GM19455 (cell line): ENCODE measurements around the gene TEX2.

Source experiments
- ATAC-seq: cut with Tn5 transposase; IDR thresholded peaks from one replicate; pipeline ENCODE4 v1.9.1; 2021; ENCODE audit not compliant: unreplicated experiment

The TEX2 gene, protein sequence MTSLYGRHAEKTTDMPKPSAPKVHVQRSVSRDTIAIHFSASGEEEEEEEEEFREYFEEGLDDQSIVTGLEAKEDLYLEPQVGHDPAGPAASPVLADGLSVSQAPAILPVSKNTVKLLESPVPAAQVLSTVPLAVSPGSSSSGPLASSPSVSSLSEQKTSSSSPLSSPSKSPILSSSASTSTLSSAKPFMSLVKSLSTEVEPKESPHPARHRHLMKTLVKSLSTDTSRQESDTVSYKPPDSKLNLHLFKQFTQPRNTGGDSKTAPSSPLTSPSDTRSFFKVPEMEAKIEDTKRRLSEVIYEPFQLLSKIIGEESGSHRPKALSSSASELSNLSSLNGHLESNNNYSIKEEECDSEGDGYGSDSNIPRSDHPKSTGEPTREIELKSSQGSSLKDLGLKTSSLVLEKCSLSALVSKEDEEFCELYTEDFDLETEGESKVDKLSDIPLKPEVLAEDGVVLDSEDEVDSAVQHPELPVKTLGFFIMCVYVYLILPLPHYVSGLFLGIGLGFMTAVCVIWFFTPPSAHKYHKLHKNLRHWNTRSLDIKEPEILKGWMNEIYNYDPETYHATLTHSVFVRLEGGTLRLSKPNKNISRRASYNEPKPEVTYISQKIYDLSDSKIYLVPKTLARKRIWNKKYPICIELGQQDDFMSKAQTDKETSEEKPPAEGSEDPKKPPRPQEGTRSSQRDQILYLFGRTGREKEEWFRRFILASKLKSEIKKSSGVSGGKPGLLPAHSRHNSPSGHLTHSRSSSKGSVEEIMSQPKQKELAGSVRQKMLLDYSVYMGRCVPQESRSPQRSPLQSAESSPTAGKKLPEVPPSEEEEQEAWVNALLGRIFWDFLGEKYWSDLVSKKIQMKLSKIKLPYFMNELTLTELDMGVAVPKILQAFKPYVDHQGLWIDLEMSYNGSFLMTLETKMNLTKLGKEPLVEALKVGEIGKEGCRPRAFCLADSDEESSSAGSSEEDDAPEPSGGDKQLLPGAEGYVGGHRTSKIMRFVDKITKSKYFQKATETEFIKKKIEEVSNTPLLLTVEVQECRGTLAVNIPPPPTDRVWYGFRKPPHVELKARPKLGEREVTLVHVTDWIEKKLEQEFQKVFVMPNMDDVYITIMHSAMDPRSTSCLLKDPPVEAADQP

DNA sequence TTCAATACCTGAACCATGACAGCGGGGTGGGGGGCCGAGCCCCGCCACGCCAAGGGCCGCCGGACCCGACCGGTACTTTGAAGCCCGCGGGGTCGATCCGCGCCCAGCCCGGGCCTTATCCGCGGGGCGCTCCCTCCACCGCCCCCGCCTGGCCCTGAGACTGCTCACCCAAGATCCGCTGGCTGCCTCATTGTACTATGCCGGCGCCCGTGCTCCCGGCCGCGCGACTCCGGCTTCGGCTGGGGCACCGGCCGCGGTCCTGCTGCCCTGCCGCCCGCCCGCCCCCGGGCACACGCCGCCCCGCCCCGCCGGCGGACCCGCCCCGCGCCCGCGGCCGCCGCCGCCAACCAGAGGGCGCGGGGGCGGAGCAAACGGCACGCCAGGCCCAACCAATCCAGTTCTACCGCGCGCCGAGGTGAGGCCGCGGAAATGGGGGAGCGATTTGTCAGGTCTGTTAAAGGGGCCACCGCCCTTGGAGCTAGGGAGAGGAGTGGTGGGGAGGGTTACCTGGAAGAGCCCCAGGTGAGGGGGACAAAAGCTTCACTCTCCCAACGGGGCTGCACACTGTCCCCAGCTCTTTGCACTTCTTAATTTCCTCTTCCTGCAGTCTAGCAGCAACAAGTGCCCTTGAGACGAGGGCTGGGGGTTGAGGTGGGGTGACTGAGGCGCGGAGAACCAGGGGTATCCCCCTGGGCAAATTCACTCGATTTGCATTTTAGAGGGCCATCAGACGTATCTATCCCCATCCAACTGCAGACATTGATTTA, at the start of gene TEX2:
TEX2 (minus strand) TSS at position 261 of the 767 bp plus-strand sequence. CDS start 49,043 bp downstream, outside the sequence.
- peak; percentile 85 for ATAC-seq

DNA sequence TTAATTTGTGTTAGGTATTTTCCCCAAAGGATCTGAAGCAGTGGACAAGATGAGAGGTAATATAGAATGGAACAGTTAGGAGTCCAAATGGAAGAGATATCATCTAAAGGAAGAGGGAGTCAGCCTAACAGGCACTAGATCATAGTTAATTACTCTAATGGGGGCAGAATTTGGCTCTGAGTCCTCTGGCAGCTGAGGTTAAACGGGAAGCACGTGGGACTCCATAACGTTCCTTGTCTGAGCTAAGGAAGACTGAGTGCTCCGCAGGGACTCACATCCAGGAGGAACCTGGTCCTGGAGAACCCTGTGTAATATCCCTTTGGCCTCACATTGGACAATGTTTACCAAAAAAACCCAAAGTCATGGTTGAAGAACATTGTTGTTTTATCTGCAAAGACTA, 46.6 kb upstream of the TEX2 start:
- ATAC-seq: no peak

DNA sequence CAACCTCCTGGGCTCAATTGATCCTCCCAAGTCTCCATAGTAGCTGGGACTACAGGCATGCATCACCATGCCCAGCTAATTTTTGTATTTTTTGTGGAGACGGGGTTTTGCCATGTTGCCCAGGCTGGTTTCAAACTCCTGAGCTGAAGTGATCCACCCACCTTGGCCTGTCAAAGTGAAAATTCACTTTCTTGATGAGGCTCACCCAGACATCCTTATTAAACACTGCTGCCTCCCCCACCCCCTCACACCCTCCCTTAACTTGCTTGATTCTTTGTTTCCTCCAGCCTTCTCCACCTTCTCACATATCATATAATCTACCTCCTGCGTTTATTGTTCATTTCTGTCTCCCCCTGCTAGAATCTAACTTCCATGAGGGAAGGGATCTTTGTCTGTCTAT, 46.0 kb upstream of the TEX2 start:
- ATAC-seq: no peak

DNA sequence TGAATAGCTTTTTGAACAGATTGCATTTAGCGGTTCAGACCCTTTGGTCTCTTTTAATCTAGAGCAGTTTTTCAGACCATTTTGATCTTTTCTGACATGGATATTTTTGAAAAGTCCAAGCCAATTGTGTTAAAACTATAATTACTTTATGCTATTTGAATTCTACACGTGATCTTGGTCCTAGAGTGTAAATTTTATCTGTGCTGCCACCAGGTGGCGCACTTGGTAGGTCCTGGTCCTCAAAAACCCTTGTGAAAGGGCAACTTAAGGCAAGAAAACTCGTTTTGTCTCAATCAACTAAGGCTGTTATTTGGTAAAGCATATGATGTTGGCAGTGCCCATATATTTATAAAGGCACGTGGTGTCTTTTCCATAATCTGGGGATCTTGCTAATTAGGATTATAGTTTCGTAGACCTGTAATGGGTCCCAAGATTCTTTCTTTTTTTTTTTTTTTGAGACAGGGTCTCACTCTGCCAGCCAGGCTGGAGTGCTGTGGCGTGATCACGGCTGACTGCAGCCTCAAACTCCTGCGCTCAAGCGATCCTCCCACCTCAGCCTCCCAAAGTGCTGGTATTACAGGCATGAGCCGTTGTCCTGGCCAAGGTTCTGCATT, 43.9 kb upstream of the TEX2 start:
- no peak for ATAC-seq

DNA sequence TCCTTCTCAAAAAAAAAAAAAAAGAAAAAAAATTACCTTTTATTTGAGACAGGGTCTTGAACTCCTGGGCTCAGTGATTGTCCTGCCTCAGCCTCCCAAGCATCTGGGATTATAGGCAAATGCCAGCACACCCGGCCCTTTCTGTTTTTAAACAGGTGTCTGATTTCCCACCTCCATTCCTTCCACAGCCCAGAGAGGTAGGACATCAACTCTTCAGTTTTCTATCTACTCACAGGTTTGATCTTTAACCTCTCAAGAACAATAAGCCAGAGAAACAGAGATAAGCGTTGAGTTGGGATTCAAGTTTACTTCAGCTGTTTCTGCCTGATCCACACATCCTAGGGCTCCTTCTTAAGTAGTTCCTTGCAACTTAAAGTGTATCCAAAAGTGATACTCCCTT, 41.5 kb upstream of the TEX2 start:
- no peak for ATAC-seq

DNA sequence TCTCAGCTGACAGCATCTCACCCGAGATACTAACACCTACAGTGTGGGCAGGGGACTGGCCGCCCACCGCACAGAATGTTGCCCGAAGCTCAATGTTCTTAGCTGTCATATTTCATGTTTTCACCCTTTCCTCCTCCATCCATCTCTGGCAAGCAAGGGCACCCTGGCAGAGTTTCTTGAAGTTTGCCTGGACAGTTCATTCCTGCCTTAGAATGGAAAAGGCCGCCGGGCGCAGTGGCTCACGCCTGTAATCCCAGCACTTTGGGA, 37.6 kb upstream of the TEX2 start:
- no peak for ATAC-seq

DNA sequence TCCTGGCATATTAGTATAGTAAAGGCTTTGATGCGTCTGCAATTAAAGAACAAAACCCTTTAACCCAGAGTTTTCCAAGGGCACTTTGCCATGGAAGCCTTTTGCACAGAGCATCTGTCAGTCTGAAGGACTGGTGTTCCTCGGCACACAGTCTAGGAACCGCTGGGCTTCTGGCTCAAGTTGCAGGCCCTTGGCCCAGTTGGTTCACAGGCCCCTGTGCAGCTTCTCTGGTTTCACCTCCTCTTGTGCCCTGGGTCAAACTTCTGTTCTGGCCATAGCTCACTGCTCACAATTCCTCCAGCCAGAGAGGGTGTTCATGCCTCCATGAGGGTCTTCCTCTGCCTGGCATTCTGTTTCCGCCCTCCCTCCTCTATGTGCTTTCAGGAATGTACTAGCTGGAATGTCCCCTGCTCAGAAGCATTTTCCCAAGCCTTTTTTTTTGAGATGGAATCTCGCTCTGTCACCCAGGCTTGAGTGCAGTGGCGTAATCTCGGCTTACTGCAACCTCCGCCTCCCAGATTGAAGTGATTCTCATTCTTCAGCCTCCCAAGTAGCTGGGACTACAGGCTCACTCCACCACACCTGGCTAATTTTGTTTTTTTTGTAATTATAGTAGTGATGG, 34.5 kb upstream of the TEX2 start:
- no peak for ATAC-seq

DNA sequence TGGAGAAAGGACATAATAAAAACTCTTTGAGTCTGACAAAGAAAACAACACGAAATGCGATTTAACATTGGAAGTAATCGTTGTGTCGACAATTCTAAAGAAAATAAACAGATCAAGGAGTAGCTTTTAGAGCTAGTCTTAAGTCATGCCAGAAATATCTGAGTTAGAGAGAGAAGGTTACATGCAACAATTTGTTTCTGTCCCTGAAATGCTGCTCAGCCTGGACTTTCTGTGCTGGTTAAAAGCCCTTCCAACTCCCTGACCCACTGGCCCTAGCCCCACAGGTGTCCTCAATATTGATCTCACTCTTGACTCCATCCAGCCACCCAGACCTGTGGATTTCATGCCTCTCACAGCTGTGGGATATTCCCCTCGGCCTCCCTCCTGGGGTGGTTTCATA, 33.2 kb upstream of the TEX2 start:
- no peak for ATAC-seq

DNA sequence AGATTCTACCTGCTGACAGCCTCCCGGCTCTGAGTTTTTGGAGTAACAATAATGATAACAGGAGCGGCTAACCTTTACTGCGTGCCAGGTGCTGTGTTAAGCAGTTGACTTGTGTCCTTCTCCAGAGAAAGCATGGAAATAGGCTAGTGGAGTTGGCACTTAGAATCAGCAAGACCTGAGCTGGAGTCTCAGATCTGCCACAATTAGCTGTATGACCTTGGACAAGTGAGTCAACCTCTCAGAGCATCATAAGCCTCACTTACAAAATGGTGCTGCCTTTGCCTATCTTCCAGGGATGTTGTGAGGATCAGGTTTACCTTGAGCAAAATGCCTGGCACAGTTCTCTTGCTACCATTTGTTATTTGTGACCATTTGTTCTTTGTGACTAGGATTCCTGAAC, 32.1 kb upstream of the TEX2 start:
- ATAC-seq: no peak

DNA sequence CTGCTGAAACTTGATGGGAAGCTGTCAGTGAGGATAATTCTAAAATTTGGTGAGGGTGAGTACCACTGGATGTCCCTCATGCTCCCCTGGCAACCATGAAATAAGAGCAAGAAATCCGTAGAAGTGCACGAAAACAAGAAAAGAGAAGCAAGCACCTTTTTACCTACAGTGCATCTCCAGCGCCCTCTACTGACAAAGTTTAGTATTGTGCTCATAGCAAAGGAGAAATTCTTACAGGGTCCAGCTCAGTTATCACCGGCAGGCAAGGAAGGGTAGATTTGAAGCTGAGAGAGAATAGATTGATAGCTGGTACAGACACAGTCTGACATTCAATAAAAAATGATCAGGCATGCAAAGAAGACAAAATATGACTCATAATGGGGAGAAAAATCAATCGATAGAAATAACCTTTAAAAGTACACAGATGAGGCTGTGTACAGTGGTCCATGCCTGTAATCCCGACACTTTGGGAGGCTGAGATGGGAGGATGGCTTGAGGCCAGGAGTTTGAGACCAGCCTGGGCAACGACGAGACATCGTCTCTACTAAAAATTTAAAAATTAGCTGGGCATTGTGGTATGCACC, 28.3 kb upstream of the TEX2 start:
- no peak for ATAC-seq

DNA sequence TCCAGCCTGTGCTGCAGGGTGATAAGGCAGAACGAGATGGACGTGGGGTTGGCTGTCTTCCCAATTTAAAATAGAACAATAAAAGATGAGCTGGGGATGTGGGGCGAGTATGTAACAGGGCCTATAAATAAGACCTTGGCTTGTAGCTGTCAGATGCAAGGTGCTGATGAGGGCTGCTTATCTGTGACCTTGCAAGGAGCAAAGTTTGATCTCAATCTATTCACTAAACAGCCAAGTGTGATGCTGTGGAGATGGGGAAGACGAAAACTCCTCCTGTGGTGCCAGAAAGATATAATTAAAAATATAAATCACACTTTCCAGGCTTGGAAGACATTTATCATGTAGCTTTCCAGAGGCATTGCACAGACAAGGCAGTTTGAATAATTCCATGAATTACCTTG, 26.7 kb upstream of the TEX2 start:
- no peak for ATAC-seq

DNA sequence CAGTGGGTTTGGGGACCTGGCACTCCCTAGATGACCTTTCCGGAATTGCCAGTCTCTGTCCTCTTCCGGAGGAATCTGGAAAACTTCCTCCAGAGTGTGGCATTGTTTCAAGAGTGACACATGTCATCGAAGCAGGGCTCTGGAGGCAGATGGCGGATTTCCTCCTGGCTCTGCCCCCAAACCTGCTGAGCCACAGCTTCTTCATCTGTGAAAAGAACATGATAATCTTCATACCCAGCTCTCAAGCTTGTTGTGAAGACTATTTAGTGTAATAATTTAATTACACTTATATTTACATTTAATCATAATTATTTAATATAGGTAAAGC, 19.7 kb upstream of the TEX2 start:
- no peak for ATAC-seq

DNA sequence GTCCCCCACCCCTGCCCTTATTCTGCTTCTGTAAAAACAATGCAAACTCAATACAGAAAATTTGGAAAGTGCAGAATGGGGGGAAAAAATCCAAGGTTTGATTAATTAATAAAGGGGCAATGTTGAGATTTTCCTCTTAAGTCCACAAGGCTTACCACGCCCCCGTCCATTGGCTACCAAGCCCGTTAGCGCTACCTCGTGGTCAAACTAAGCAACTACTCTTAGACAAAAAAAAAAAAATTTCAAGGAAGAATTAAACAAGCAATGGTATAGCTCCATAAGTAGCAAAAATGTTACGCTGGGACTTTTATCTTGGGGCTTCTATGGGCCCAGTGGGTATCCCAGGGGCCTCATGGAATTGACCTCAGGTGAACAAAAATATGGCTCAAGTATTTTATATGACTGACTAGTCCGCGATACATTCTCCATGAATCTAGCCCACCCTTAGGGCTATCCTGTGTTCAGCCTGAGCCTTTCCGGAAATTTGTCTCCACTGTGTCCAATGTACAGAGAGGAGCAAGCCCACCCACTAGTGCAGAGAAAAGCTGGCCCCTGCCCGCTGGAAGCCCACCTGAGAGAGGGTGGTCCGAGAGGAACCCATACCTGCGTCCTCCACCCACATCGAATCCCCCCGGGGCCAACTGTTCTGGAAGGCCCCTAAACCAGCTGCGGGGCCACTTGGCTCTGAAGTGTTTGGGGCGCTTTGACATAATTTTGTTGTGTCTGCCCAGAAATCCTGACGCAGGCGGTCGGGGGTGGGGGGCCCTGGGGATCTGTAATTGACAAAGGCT, 19.1 kb upstream of the TEX2 start:
- ATAC-seq: no peak

DNA sequence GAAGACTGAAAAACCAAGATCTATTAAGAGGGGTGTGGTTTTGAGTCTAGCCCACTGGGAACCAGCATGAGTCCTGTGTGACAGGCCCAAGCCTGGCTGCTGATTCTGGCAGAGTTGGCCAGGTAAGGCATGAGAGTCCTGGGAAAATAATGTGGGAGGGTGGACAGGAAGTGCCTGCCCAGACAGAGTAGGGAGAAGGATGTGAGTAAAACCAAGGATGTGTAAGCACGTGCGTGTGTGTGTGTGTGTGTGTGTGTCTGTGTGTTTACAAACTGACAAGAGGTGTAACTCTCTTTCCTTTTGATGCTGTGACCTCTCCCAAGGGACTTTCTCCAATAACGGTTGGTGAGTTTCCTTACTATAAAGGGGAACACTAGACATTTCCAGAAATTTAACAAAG, 15.6 kb upstream of the TEX2 start:
- no peak for ATAC-seq

DNA sequence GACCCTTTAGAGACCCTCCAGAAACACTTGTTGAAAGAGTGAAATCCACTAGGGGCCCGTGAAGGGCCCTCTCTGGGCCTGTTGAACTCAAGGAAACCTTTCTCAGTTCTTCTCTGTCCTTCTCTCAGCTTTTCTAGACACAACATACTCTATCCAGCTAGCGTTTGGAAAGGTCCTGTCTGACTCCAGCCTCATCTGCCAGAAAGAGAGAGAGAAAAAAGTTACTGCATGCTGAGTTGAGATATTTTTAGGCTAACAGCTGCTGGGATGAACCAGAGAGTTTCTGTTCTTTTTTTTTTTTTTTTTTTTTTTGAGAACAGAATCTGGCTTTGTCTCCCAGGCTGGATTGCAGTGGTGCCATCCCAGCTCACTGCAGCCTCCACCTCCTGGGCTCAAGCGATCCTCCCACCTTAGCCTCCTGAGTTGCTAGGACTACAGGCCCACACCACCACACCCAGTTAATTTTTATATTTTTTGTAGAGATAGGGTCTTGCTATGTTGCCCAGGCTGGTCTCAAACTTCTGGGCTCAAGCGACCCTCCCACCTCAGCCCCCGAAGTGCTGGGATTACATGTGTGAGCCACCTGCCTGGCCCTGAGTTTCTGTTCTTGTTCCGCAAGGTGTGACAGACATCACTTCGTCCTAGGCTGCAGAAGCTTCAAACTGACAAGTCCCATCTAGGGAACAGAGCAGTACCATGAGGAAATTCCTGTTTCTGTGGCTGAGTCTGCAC, 14.9 kb upstream of the TEX2 start:
- ATAC-seq: no peak

DNA sequence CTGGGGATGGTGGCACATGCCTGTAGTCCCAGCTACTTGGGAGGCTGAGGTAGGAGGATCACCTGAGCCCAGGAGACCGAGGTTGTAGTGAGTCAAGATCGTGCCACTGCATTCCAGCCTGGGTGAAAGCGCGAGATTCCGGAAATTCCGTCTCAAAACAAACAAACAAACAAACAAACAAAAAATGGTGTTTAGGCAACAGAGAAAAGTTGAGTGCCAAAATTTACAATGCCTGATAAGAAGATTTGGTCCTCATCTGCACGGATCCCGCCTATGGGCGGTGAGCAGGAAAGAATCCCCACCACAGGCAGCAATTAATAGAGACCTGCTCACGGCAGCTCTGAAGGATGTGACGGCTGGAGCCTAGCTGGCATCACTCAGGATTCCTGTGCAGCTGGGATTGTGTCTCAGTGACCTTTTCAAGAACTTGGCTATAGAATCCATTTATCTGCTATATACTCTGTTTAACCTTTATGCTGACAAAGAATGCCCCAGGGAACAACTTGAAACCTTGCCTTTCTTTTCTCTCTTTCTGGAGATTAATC, 14.0 kb upstream of the TEX2 start:
- ATAC-seq: no peak

DNA sequence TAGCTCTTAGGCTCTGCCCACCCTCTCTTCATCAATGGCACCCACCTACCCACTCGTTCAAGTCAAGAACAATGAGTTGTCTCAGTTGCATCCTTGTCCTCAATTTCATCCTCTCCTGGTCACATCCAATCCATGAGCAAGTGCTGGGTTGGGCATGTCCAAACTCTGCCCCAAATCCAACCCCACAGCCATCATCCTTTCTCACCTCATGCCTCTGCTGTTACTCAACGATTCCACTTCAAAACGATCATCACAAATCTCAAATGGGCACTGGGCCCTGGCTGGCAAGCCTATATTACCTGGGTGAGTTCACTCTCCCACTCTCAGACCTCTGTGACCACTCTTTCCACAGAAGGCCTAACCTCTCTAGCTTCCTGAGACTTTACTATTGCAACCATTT, 12.0 kb upstream of the TEX2 start:
- ATAC-seq: no peak

DNA sequence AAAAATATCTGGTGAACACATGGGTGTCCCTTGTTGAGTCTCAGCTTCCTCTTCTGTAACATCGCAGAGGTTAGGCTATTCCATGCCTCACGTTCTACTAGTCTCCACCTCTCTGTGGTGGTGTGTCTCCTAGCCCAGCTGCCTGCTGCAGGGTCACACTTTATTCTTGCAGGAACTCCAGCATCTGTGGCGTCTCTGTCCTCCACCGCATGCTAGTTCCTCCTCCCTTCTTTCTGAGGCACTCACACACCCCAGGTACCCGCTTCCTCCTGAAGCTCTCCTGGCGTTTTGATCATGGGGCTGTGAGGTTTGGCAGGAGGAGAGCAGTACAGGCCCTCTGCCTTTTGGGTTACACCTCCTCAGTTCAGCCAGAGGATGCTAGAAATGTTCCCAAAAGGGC, 9.9 kb upstream of the TEX2 start:
- no peak for ATAC-seq
